Keratinocyte (primary cell): ENCODE data around the gene USP37. TPM values are rescaled to one million over a fixed set of nuclear protein-coding genes. Genes with fewer than 3 reads are reported as not detected.

Source experiments
- DNase-seq: peaks from one replicate; pipeline ENCODE4 v3.0.0-alpha.2; 2011; ENCODE audit warnings: low read depth, missing footprints, low spot score
- FAIRE-seq: peaks from 2 replicates; lab custom pipeline; 2011; peaks lifted over from hg19 to GRCh38; lab: Jason Lieb, UNC
- H2AFZ ChIP-seq: 2 replicates; pipeline ENCODE4 v1.6.0; 2012; ENCODE audit warnings: low read length, control low read depth, inconsistent platforms; ENCODE audit not compliant: control insufficient read depth
- H3K27ac ChIP-seq: 2 replicates; pipeline ENCODE4 v1.5.1; 2011; ENCODE audit warnings: low read length; ENCODE audit not compliant: control insufficient read depth, insufficient read depth
- H3K27me3 ChIP-seq: 3 replicates; pipeline ENCODE4 v1.6.0; 2011; ENCODE audit warnings: low read length; ENCODE audit not compliant: control insufficient read depth, insufficient read depth; ENCODE audit errors: extremely low read depth
- H3K36me3 ChIP-seq, 2 experiments: 2 replicates in 1 of 2; 3 replicates in 1 of 2; pipeline ENCODE4 v1.5.1; 2011; ENCODE audit warnings: low read length in 2 of 2, mild to moderate bottlenecking in 1 of 2; ENCODE audit not compliant: control insufficient read depth in 2 of 2, insufficient read depth in 2 of 2; ENCODE audit errors: extremely low read depth in 1 of 2
- H3K4me1 ChIP-seq: 3 replicates; pipeline ENCODE4 v1.5.1; 2011; ENCODE audit warnings: low read length; ENCODE audit not compliant: control insufficient read depth, insufficient read depth; ENCODE audit errors: extremely low read depth
- H3K4me2 ChIP-seq: 3 replicates; pipeline ENCODE4 v1.6.0; 2011; ENCODE audit warnings: low read depth, low read length; ENCODE audit not compliant: control insufficient read depth, insufficient read depth; ENCODE audit errors: extremely low read depth
- H3K4me3 ChIP-seq, 3 experiments: fragments of 200-600 bp in 1 of 3; sonication (generic) in 1 of 3; 2 replicates in 2 of 3; 3 replicates in 1 of 3; pipeline ENCODE4 v1.5.1; 2011 to 2016; ENCODE audit warnings: low read length in 3 of 3, mild to moderate bottlenecking in 3 of 3, control low read depth in 2 of 3, inconsistent platforms in 1 of 3, low read depth in 1 of 3, mixed read lengths in 1 of 3, mixed run types in 1 of 3, moderate library complexity in 1 of 3; ENCODE audit not compliant: control insufficient read depth in 2 of 3, insufficient read depth in 2 of 3; ENCODE audit errors: extremely low read depth in 1 of 3
- H3K79me2 ChIP-seq: 2 replicates; pipeline ENCODE4 v1.6.0; 2012; ENCODE audit warnings: low read length; ENCODE audit not compliant: control insufficient read depth, insufficient read depth
- H3K9ac ChIP-seq: 3 replicates; pipeline ENCODE4 v1.6.0; 2011; ENCODE audit warnings: low read length; ENCODE audit not compliant: control insufficient read depth, insufficient read depth; ENCODE audit errors: extremely low read depth
- H3K9me1 ChIP-seq: 3 replicates; pipeline ENCODE4 v1.6.0; 2011; ENCODE audit warnings: low read length; ENCODE audit not compliant: control insufficient read depth, insufficient read depth; ENCODE audit errors: extremely low read depth
- H3K9me3 ChIP-seq: 2 replicates; pipeline ENCODE4 v1.5.1; 2012; ENCODE audit warnings: low read depth, low read length; ENCODE audit not compliant: control insufficient read depth
- H4K20me1 ChIP-seq: 3 replicates; pipeline ENCODE4 v1.6.0; 2011; ENCODE audit warnings: low read length; ENCODE audit not compliant: control insufficient read depth, insufficient read depth; ENCODE audit errors: extremely low read depth
- CTCF ChIP-seq, 3 experiments: IDR thresholded peaks in 1 of 3; conservative IDR thresholded peaks in 1 of 3; optimal IDR thresholded peaks in 1 of 3; 2 replicates in 2 of 3; 3 replicates in 1 of 3; pipeline versions ENCODE3 to v1.5.1; 2011; ENCODE audit warnings: low read length in 3 of 3, mild to moderate bottlenecking in 3 of 3, moderate library complexity in 2 of 3, control low read depth in 1 of 3, inconsistent platforms in 1 of 3; ENCODE audit not compliant: insufficient read depth in 2 of 3; ENCODE audit errors: extremely low read depth in 1 of 3
- EZH2 ChIP-seq: IDR thresholded peaks from one replicate; pipeline ENCODE4 v1.6.1; 2012; ENCODE audit warnings: inconsistent platforms, mild to moderate bottlenecking, low read length, moderate library complexity
- dilution Hi-C: fragments of 300-500 bp; cut with MboI; formaldehyde crosslinking; loops from one replicate; pipeline ENCODE4 v1.7.0; 2020; ENCODE audit warnings: low sequenced_read_pairs; ENCODE audit not compliant: extremely low pct_ligation_motif_present
- polyA plus RNA-seq, 5 experiments: library from polyadenylated mRNA; depleted of rRNA in 3 of 5; stranded (reverse) in 3 of 5; stranded (forward) in 1 of 5; unstranded in 1 of 5; fragments of >200 nt; gene quantifications; 1 replicate in 1 of 5; 2 replicates in 3 of 5; 3 replicates in 1 of 5; pipeline versions ENCODE4 v1.2.1 to v1.2.3, GENCODE V29; 2011 to 2012; ENCODE audit warnings: missing spikeins in 2 of 5, low read depth in 1 of 5, low replicate concordance in 1 of 5

USP37 gene
- polyA plus RNA-seq, 1 donor (not counting 4 experiments of a cell fraction or from before 2014, with no cell fraction given), result 4.2 TPM

- H3K79me2 ChIP-seq, result no peaks in the 10 kb centered on the region
- TF ChIP-seq EZH2 (no peak), CTCF (optimal IDR thresholded peaks at IDR 0.05 in 1 of 3, IDR thresholded peaks at IDR 0.05 in 1 of 3, conservative IDR thresholded peaks at IDR 0.05 in 1 of 3; ENCODE audit: extremely low read depth in 1 of 3, insufficient read depth in 2 of 3, low read length in 3 of 3) (no peak)
- dilution Hi-C loops, result no loop called here
- no peak overlapping the region for H3K27ac ChIP-seq
- H4K20me1 ChIP-seq, result no peaks in the 10 kb centered on the region
- H3K27me3 ChIP-seq, result peaks cover 3% of the 10 kb centered on the region
- H3K4me2 ChIP-seq, result no peak overlapping the region
- DNase-seq (no peak), FAIRE-seq (no peak)
- H3K9ac ChIP-seq, result no peak overlapping the region
- no peak overlapping the region for H2AFZ ChIP-seq
- no peaks in the 10 kb centered on the region for H3K9me3 ChIP-seq
- H3K36me3 ChIP-seq, result no peaks in the 10 kb centered on the region
- no peaks in the 10 kb centered on the region for H3K4me1 ChIP-seq
- H3K4me3 ChIP-seq, result no peak overlapping the region
- no peaks in the 10 kb centered on the region for H3K9me1 ChIP-seq
Measured at GRCh38 chr2:218436992-218437391, 131.2 kb downstream of the USP37 start.

GRCh38 chr2:218435003-218435982, 132.9 kb downstream of the USP37 start:
- Histone ChIP-seq H3K27ac (no peak overlapping the region), H3K4me3 (no peak overlapping the region), H4K20me1 (no peaks in the 10 kb centered on the region), H3K4me2 (no peak overlapping the region), H3K4me1 (no peaks in the 10 kb centered on the region), H3K79me2 (no peaks in the 10 kb centered on the region), H3K27me3 (peaks cover 7% of the 10 kb centered on the region), H3K9ac (no peak overlapping the region), H3K9me1 (no peaks in the 10 kb centered on the region), H3K36me3 (no peaks in the 10 kb centered on the region), H2AFZ (no peak overlapping the region), H3K9me3 (no peaks in the 10 kb centered on the region)
- FAIRE-seq (no peak), DNase-seq (no peak)
- TF ChIP-seq EZH2 (no peak), CTCF (optimal IDR thresholded peaks at IDR 0.05 in 1 of 3, IDR thresholded peaks at IDR 0.05 in 1 of 3, conservative IDR thresholded peaks at IDR 0.05 in 1 of 3; ENCODE audit: extremely low read depth in 1 of 3, insufficient read depth in 2 of 3, low read length in 3 of 3) (no peak)
- dilution Hi-C loops, result no loop called here
